ENCODE results near the gene SEMA3A. TPM values are rescaled to one million over a fixed set of nuclear protein-coding genes. Genes with fewer than 3 reads are reported as not detected.

SEMA3A gene
- total and polyA plus RNA-seq, 2 of the 13 experiments (the other 11 are each of a cell fraction or from before 2014, with no cell fraction given), result 0.29 to 1.2 TPM

- no peaks in the 10 kb centered on the region for H3K4me1 ChIP-seq (ENCODE audit: insufficient read depth, low read length)
- H3K79me2 ChIP-seq (ENCODE audit: insufficient read depth, low read length), result no peaks in the 10 kb centered on the region
- H4K20me1 ChIP-seq (ENCODE audit: insufficient read depth, low read length), result no peaks in the 10 kb centered on the region
- H3K9me3 ChIP-seq (ENCODE audit: low read length), result no peaks in the 10 kb centered on the region
- in situ Hi-C loops (cut with HindIII; ENCODE audit: extremely low pct_ligation_motif_present, low pct_unique_long_range_greater_than_20kb), result no loop called here
- H3K36me3 ChIP-seq (replicated peaks in 1 of 2; ENCODE audit: control insufficient read depth in 1 of 2, insufficient read depth in 2 of 2, low read length in 2 of 2), result no peaks in the 10 kb centered on the region
- ChIA-PET POLR2A (no interaction called here), CTCF (ENCODE audit: low intra/inter-chr PET ratio, low total read pairs) (no interaction called here)
- no TSS peak for BruUV-seq (replicated peaks)
- 3% methylated on average over 1 of the region's 1 CpG for WGBS (ENCODE audit: low lambda C conversion rate)
- no peak overlapping the region for H3K9ac ChIP-seq (ENCODE audit: insufficient read depth, low read depth, low read length)
- DNase-seq (ENCODE audit: low spot score) (no peak), FAIRE-seq (no peak), ATAC-seq (no peak)
- no peak overlapping the region for H3K27ac ChIP-seq (ENCODE audit: extremely low read length, insufficient read depth, low read length)
- no peaks in the 10 kb centered on the region for H3K27me3 ChIP-seq (ENCODE audit: control insufficient read depth in 1 of 2, insufficient read depth in 2 of 2, low read length in 2 of 2)
- intact Hi-C loops (cut with micrococcal nuclease; ENCODE audit: unreplicated experiment), result no loop called here
- no peak overlapping the region for H2AFZ ChIP-seq (ENCODE audit: low read length)
- H3K4me3 ChIP-seq (replicated peaks in 1 of 3; ENCODE audit: insufficient read depth in 1 of 3, low read depth in 2 of 3, low read length in 3 of 3), result no peak overlapping the region
- no peak overlapping the region for H3K4me2 ChIP-seq (ENCODE audit: low read depth, low read length)
- TF ChIP-seq MZF1 (CRISPR knock-in tag; IDR thresholded peaks at IDR 0.05; ENCODE audit: borderline replicate concordance) (no peak), GZF1 (CRISPR knock-in tag; IDR thresholded peaks at IDR 0.05) (no peak), FOXM1 (CRISPR knock-in tag; IDR thresholded peaks at IDR 0.05) (no peak), ZNF235 (CRISPR knock-in tag; IDR thresholded peaks at IDR 0.05; ENCODE audit: borderline replicate concordance) (no peak), NFRKB (IDR thresholded peaks at IDR 0.05) (no peak), NPAS2 (CRISPR knock-in tag; IDR thresholded peaks at IDR 0.05; ENCODE audit: borderline replicate concordance) (no peak), SKI (IDR thresholded peaks at IDR 0.05; ENCODE audit: partially characterized antibody) (no peak), ZNF816 (CRISPR knock-in tag; IDR thresholded peaks at IDR 0.05; ENCODE audit: borderline replicate concordance) (no peak), ZNF335 (CRISPR knock-in tag; IDR thresholded peaks at IDR 0.05) (no peak), NFIB (CRISPR knock-in tag; IDR thresholded peaks at IDR 0.05; ENCODE audit: borderline replicate concordance) (no peak), RBM39 (IDR thresholded peaks at IDR 0.05; ENCODE audit: low read depth, low read length, poor library complexity, severe bottlenecking) (no peak), HDAC2 (CRISPR knock-in tag; IDR thresholded peaks at IDR 0.05) (no peak), PAX8 (CRISPR knock-in tag; IDR thresholded peaks at IDR 0.05; ENCODE audit: borderline replicate concordance) (no peak), HNRNPLL (IDR thresholded peaks at IDR 0.05; ENCODE audit: low read depth, low read length, poor library complexity, severe bottlenecking) (no peak), CTCF (CRISPR knock-in tag; IDR thresholded peaks at IDR 0.05) (no peak)
- TF ChIP-seq, protein P1, sequence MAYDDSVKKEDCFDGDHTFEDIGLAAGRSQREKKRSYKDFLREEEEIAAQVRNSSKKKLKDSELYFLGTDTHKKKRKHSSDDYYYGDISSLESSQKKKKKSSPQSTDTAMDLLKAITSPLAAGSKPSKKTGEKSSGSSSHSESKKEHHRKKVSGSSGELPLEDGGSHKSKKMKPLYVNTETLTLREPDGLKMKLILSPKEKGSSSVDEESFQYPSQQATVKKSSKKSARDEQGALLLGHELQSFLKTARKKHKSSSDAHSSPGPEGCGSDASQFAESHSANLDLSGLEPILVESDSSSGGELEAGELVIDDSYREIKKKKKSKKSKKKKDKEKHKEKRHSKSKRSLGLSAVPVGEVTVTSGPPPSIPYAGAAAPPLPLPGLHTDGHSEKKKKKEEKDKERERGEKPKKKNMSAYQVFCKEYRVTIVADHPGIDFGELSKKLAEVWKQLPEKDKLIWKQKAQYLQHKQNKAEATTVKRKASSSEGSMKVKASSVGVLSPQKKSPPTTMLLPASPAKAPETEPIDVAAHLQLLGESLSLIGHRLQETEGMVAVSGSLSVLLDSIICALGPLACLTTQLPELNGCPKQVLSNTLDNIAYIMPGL (CRISPR knock-in tag; IDR thresholded peaks at IDR 0.05; ENCODE audit: borderline replicate concordance in 1 of 2, low read depth in 1 of 2), result no peak
- TF ChIP-seq, protein P2, sequence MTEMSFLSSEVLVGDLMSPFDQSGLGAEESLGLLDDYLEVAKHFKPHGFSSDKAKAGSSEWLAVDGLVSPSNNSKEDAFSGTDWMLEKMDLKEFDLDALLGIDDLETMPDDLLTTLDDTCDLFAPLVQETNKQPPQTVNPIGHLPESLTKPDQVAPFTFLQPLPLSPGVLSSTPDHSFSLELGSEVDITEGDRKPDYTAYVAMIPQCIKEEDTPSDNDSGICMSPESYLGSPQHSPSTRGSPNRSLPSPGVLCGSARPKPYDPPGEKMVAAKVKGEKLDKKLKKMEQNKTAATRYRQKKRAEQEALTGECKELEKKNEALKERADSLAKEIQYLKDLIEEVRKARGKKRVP (CRISPR knock-in tag; IDR thresholded peaks at IDR 0.05), result no peak
- TF ChIP-seq, protein P3, sequence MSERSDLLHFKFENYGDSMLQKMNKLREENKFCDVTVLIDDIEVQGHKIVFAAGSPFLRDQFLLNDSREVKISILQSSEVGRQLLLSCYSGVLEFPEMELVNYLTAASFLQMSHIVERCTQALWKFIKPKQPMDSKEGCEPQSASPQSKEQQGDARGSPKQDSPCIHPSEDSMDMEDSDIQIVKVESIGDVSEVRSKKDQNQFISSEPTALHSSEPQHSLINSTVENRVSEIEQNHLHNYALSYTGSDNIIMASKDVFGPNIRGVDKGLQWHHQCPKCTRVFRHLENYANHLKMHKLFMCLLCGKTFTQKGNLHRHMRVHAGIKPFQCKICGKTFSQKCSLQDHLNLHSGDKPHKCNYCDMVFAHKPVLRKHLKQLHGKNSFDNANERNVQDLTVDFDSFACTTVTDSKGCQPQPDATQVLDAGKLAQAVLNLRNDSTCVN (CRISPR knock-in tag; IDR thresholded peaks at IDR 0.05; ENCODE audit: borderline replicate concordance), result no peak
- TF ChIP-seq, protein P4, sequence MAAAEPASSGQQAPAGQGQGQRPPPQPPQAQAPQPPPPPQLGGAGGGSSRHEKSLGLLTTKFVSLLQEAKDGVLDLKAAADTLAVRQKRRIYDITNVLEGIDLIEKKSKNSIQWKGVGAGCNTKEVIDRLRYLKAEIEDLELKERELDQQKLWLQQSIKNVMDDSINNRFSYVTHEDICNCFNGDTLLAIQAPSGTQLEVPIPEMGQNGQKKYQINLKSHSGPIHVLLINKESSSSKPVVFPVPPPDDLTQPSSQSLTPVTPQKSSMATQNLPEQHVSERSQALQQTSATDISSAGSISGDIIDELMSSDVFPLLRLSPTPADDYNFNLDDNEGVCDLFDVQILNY (CRISPR knock-in tag; conservative IDR thresholded peaks at IDR 0.05), result no peak
These were observed 32.0 kb downstream of the SEMA3A start for GRCh38 chr7:84162584-84162983.
